HG03159 (cell line): ENCODE measurements around the gene NEDD4L.
"Not testable (repeated sequence)": the region's sequence is repeated elsewhere in the genome, so short reads cannot be mapped to it uniquely, and the experiment has no call there.

ENCODE experiments used
- ATAC-seq: cut with Tn5 transposase; IDR thresholded peaks from one replicate; pipeline ENCODE4 v1.9.1; 2021; ENCODE audit warnings: mild to moderate bottlenecking, moderate library complexity; ENCODE audit not compliant: unreplicated experiment

Gene NEDD4L

DNA sequence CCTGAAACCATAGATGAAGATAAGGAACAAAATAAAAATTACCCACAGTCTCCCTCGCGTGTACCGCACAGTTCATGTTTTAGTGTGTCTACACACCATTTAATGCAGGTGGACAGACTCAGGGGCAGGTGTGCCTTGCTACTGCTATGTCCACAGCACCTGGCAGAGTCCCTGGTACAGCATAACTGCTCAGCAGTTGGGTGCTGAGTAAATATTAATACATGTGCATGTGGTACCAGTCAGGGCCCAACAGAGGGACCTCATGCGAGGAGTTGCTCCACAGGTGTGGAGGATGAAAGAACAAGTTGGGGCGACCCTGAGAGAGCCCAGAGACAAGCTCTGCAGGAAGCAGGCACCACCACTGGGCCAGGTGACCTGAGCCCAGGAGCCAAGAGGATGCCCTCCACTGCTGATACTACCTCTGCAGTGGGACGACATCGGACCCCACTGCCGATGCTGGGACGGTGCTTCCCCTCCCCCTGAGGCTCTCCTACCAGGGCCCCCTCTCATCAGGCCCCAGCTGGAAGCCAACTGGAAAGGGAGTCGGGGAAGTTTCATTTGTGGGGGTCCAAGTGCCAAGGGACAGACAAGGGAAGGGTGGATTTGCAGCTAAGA, 100.8 kb downstream of the NEDD4L start:
- ATAC-seq = no peak

DNA sequence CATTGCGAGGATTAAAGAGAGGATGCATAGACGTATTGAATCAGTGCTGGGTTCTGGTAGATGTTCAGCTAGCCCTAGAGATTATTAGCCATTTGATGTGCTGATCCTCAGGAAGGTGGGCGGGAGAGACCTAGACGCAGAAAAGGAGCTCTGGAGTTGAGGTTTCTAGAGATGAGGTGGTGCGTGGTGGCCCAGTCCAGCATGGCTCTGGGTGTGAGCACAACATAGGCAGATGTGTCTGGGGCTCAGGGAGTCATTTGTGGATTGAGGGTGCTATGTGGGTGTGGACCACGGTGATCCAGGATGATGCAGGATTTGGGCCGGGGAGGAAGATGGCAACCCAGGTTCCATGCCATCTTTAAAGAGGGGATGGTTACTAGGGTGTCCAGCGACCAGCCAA, 102.1 kb downstream of the NEDD4L start:
- ATAC-seq = no peak

DNA sequence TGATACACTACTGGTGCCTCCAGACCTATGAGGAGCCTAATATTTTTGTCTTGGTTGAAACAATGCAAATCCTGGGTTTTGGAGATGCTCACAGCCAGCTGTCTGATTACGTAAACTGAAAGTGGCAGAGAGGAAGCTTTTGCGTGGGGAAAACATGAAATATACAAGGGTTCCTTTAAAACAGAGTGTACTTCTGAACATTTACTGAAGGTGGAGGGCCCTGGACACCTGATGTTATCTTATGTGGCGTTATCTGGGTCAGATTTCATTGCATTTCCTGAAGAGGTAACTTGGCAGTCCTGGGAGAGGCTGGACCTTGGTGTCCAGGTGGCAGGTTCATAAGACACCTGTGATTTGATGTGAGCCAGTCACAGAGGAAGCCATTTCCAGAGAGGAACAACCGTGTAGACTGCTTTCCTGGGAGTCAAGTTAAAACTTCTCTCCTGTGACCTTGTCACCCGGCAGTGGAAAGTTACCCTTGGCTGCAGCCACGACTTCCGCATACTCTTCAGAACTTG, 105.0 kb downstream of the NEDD4L start:
- ATAC-seq = peak; percentile 82

DNA sequence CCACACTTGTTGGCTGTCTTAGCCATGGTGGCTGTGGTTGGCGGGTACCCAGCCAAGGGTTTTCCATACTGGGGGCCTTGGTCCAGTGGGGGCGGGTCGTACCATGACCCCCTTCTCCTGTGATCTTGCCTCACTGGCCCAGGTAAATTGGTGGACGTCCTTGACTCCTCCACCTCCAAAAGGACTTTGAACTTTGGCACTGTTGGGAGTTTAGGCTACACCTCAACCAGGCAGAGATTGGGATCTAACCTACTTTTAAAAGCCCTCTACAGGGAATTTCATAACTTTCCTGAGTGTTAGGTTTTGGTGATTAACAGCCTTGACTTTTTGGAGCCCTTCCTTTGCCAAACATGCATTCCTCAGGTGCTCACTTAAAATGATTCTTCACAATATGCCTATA, 106.7 kb downstream of the NEDD4L start:
- ATAC-seq = no peak

DNA sequence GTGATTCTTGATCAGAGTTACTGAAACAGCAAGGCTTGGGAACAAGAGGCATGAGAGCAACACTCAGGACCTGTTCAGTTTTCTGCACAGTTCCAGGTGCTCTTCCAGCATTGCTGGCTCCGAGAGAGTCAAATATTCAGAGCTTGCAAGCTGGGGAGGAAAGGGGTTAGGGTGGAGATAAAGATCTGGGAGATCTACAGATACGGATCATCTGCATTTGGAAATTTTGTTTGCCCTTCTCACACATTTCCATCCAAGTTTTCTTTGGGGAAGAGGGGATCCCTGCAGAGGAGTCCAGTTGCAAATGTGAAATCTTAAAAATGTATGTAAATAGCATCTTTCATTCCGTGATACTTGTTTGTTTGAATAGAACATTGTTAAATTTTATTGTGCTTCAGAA, 108.2 kb downstream of the NEDD4L start:
- ATAC-seq = no peak

DNA sequence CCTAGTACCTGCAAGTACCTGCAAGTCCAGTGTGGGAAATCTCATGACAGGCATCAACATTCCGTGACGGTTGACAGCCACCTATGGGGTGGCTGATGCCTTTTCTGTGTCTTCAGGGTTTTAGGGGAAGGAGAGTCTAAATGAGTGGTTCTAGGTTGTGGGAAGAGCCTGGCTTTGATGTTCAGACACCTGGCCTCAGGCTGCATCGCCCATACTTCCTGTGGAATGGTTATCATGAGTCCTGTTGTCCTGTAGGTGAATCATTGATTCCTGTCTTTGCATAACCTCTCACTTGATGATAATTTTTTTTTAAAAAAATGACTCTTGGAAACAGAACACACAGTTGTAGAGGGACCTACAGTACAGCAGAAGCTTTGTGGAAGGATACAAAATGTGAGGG, 108.9 kb downstream of the NEDD4L start:
- ATAC-seq = no peak

DNA sequence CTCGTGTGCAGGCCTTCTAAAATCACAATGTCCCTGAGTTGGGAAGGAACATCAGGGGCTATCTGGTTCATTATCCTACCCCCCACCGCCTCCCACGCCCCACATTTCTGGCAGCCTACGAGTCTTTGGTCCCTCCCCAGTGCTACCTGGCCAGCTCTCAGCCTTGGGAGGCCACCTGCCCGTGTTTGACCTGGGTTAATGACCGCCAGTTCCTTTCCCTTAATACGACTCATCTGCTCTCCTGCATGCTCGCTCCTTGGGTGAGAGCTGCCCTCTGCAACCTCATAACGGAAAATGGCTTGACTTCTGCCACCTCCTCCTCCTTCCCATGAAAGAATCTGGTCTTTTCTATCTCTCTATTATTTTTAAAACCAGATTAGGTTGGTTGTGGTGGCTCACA, 112.5 kb downstream of the NEDD4L start:
- ATAC-seq = no peak

DNA sequence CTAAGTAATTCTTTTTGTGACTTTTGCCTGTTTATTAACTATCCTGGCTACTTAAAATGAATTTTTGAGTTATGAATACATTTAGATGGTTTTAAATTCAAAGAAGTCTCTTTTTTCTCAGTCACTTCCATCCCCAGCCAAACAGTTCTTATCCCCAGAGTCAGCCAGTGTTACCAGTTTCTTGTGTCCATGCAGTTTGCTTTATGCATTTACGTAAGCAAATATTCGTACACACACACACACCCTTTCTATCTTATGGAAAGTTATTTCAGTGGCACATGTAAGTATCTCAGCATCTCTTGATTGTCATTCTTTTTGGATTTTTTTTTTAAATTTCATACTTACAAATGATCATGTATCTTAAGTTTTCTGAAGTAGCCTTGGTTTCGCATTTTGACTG, 113.2 kb downstream of the NEDD4L start:
- no peak for ATAC-seq

DNA sequence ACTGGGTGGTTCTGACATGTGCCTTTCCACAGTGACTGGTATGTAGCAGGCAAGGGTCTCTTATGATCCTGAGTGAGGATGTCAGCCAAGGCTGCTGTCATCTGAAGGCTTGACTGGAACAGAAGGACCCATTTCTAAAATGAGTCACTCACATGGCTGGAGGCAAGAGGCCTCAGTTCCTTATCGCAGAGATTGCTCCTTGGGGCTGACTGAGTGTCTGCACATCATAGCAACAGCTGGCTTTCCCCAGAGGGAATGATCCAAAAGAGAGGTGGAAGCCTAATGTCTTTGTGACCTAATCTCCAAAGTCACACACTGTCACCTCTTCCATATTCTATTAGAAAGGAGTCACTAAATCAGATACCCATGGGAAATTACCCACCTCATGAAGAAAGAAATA, 114.0 kb downstream of the NEDD4L start:
- no peak for ATAC-seq

DNA sequence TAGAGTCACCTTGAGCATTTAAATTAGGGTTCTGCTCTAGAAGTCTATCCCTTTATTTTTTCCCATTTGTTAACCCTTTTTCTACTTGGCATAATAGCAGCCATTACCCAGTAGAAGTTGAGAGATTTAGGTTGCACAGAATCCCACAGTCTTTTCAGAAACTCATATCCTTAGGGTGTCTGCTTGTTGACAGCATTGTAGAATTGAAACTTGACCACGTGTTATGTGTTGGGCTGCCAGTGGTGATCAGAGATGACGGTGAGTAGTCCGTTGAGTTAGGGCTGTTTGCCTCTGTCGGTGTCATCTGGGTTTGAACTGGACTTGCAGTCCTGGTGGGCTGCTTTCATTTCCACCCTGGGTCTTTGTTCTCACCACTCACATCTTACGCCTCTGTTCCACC, 114.4 kb downstream of the NEDD4L start:
- ATAC-seq = no peak

DNA sequence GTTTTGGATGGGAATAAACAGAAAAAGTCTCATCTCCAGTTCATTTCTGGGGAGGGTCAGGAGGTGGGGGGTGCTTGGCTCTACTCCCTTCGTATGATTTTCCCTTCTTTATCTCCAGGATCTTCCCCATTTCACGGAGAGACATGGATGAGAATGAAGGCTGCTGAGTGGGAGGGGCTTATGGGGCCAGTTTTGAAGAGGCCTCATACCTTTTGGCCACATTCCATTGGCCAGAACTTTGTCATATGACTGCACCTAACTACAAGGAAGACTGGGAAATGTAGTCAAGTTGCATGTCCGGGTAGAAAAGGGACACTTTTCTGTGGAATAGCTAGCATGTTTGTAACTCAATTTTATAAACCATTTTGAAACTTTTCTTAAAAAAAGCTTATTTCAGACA, 117.6 kb downstream of the NEDD4L start:
- ATAC-seq = no peak

DNA sequence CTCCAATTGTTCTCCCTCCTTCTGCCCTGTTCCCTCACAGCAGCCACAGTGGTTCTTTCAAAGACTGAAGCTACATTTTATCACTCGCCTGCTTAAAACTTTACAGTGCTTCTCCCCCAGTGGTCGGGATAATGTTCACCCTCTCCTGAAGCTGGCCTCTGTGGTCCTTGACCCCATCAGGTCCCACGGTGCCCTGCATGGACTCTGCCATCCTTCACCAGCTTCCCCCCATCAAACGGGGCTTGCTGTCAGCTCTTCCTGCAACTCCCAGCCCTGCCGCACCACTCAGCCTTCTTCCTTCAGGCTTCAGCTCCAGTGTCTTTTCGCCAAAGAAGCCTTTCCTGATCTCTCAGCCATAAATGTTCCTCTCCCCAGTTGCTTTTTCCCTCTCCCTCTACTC, 118.1 kb downstream of the NEDD4L start:
- ATAC-seq = no peak

DNA sequence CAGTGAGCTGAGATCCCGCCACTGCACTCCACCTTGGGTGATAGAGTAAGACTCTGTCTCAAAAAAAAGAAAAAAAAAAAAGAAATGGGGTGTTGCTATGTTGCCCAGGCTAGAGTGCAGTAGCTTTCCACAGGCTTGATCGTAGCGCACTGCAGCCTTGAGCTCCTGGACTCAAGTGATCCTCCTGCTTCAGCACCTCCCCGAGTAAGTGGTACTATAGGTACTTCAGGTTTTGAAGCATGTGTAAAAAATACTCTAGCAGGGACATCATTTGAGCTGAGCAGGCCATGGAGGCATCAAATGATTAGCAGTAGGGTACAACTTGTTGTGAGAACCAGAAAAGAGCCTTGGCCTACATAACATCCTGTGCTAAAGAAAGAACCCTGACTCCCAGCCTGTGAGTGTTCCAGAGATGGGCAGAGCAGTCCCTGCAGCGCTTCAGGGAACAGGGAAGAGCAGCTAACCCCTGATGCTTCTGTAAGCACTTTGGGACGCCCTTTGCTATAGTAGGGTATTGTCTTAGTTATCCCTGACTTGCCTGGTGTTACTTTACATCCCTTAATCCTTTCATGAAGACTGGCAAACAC, 119.1 kb downstream of the NEDD4L start:
- ATAC-seq = no peak

DNA sequence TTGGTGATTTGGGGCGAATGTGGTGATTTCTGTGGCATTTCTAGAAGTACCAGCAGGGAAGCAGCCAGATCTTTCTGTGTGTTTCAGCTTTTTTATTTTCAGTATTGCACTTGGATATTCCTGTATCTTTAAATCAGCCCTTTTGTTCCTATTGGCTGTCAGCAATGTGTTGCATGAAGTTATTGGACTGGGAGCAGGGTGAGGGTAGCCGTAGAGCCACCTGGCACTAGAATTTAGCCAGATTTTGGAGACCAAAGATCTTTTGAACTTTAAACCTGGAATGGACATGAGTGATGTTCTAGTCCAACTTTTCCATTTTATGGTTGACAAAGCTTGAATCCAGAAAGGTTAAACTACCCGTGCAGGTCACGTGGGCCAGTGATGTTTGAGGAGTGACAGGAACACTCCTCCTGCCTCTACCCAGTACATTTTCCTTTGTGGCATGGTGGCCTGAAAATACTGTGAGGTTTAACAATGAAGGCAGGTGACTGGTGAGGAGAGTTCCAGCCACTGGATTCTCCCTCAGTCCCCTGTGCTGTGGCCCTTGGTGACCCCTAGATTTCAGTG, 122.3 kb downstream of the NEDD4L start:
- ATAC-seq = no peak

DNA sequence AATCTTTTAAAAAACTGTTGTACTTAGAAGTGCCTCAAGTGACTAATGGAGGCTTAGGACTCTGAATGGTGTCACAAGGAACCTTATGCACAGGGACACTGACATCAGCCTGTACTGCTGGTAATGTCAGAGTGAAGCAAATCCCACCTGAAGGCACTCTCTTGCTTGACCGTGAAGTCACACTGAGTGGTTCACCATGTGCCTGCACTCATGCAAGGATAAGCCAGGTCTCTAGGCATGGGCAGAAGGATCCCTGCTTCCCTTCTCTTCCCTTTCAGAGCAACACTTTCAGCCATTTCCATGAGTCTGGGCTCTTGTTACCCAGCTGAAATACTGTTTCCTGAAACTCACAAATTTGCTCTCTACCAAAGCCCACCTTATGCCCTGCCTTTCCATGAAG, 123.0 kb downstream of the NEDD4L start:
- ATAC-seq = no peak

DNA sequence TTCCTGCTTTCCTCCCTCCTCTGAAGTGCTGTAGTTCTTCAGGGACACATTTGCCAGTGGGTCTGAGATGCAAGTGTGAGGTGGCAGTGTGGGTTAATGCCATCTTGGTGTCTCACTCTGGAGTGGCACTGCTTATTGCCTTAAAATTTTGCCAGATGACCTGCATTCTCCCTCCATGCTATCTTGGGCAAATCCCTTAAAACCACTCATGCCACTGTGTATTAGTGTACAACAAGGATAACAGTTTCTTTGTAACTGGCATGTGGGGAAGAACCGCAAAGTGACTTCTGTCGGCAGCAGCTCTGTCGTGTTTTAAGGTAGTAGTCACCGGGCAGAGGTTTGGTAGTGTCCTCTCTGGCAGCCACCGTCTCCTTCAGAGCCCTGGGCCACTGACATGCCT, 124.2 kb downstream of the NEDD4L start:
- no peak for ATAC-seq

DNA sequence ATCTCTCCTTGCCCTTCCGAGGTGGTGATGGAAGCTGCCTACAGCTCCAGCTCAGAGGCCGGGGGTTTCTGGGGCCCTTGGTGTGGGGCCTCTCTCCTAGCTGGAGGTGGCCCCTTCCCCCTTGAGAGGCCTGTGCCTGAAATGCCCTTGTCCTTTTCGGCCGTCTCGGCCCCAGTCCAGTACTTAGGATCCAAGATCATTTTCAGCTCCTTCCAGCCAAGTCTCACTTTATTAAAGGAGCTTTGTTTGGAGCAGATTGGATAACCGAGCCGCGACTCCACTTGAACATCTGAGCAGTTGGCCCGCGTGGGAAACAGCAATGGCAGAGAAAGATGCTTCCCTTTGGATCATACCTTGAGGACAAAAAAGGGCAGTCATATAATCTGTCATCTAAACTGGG, 125.0 kb downstream of the NEDD4L start:
- no peak for ATAC-seq

DNA sequence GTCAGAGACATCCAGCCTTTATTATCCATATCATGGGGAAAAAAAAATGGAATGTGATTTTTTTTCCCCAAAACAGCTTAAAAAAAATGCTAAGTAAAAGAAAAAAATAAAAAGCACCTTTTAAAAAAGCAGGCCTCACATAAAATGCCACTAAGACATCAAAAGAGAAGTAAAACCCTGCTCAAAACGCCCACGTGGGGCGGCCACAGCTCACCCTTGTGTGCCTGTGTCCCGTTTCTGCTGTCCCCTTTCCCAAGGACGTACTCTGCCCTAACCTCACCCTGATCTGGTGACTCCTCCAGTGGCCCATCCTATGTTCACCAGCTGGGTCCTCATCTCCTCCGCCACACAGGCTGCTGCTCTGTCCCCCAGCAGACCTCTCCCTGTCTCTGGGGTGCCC, 125.4 kb downstream of the NEDD4L start:
- ATAC-seq = no peak

DNA sequence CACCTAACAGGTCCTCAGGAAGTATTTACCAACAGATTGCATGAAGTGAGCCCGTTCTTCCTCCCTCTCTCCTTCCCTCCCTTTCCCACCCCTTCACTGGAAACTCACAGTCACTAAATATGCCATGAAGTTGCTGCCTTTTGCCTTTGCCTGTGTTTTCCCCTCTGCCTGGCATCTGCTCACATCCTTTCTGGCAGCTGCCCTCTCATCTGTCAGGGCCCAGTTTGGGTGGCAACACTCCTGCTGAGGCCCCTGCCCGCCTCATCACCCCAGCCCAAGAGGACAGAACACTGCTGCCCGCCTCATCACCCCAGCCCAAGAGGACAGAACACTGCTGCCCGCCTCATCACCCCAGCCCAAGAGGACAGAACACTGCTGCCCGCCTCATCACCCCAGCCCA, 126.0 kb downstream of the NEDD4L start:
- ATAC-seq = not testable (repeated sequence)

DNA sequence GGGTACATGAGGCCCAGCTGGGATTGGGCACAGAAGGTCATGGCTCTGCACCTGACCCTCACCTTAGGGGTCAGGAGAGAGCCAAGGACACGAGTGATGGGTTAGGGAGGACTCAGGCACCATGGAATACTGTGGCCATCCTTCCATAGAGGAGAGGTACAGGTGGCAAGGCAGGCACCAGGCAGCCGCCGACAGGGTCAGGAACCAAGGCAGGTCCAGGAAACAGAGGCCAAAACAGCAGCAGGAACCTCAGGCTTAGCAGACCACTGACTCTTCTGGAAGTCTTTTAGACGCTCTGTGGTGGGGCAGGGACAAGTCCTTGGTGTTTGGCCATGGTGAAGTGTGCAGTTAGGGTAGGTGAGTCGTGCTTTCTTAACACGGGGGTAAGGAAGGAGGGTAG, 128.0 kb downstream of the NEDD4L start:
- no peak for ATAC-seq

DNA sequence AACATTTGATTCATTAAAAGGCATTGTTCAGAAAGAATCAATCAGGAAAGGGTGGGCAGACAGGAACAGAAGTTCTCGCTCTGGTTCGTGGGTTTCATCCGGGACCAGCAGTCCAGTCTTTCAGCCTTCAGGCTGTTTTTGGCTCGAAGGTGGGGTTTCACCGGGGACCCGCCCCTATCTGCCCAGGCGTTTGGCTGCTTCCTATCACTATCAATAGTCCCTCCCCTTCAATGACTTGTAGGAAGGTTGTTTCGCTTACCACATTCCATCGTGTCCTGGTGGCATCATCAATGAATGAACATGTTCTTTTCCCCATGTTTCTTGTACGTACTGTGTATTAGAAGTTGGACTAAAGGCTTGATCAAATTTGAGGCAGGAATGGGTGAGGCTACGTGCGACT, 130.3 kb downstream of the NEDD4L start:
- ATAC-seq = no peak

DNA sequence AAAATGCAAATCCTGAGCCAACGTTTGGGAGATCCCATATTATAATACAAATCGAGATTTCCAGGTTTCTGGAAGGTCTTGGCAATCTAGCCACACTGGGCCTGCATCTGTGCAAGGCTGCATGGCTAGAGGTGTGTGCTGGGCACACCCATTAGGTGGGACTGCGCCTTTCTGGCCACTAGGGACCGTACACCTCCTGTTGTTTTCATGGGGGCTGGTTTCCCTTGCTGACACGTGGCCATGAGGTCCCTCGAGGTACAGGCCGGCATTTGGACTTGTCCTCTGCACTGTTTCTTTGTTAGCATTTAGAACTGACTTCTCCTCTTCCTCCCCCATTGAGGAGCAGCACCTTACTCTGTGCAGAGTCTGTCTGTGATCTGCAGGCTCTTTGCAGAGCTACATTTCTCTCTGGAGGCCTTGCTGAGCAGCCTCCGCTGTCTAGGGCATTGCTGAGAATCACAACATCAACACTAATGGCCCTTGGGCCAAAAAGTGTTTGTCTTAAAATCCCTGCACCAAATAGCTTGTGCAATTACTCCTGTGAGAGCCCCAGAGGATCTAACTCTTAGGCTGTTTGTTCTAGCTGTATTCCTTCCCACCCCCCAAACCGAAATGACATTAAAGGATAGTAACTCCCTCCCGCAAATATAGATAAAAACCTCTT, 131.2 kb downstream of the NEDD4L start:
- ATAC-seq = no peak
